Measurements from ENCODE around the gene PSMC4.

DNA sequence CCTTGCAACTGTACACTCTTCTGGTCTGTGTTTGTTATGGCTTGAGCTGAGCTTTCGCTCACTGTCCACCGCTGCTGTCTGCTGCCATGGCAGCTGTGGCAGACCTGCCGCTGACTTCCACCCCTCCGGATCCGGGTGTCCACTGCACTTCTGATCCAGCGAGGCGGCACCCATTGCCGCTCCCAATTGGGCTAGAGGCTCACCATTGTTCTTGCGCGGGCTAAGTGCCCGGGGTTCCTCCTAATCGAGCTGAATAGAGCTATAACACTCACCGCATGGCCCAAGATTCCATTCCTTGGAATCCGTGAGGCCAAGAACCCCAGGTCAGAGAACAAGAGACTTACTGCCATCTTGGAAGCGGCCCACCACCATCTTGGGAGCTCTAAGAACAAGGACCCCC is 2.2 kb upstream of the PSMC4 start:
- no peak for TF ChIP-seq EZH2 (IDR thresholded peaks at IDR 0.05; ENCODE audit: insufficient read depth, poor library complexity, severe bottlenecking)
- TF ChIP-seq EZH2phosphoT487 (IDR thresholded peaks at IDR 0.05; ENCODE audit: insufficient read depth, low read depth): no peak

Measured in GM23248 (cell line).